GM19023 (cell line): ENCODE measurements around the gene WDR46.

Experiments
- ATAC-seq: cut with Tn5 transposase; IDR thresholded peaks from one replicate; pipeline ENCODE4 v1.9.1; 2021; ENCODE audit warnings: mild to moderate bottlenecking, moderate library complexity; ENCODE audit not compliant: unreplicated experiment

WDR46 gene

GRCh38 chr6:33314515-33314942 lies 25.5 kb upstream of the WDR46 start:
- ATAC-seq: no peak

GRCh38 chr6:33313709-33314514 lies 24.9 kb upstream of the WDR46 start, which contains the start of gene TAPBP:
TSS of gene TAPBP (minus strand) at chr6:33314078. CDS start at chr6:33314041, 37 bp downstream.
- ATAC-seq: no peak

GRCh38 chr6:33313105-33313708 lies 24.2 kb upstream of the WDR46 start:
- no peak for ATAC-seq

GRCh38 chr6:33312361-33313104 lies 23.5 kb upstream of the WDR46 start:
- ATAC-seq: no peak

- no peak for ATAC-seq
Observed at GRCh38 chr6:33306356-33306755, 17.3 kb upstream of the WDR46 start.

- ATAC-seq: no peak
Observed at GRCh38 chr6:33305052-33305451, 16.0 kb upstream of the WDR46 start.

- no peak for ATAC-seq
Observed at GRCh38 chr6:33304216-33304615, 15.2 kb upstream of the WDR46 start.

GRCh38 chr6:33301877-33302276 lies 12.8 kb upstream of the WDR46 start:
- no peak for ATAC-seq

GRCh38 chr6:33299237-33299944 lies 10.4 kb upstream of the WDR46 start:
- peak; percentile 71 for ATAC-seq

GRCh38 chr6:33298773-33299236 lies 9.8 kb upstream of the WDR46 start, which contains the start of gene RGL2:
TSS of gene RGL2 (minus strand) at chr6:33298942. CDS start at chr6:33298610, 332 bp downstream.
- peak; percentile 27 for ATAC-seq

GRCh38 chr6:33297956-33298772 lies 9.1 kb upstream of the WDR46 start:
- peak; percentile 21 for ATAC-seq

GRCh38 chr6:33297406-33297955 lies 8.4 kb upstream of the WDR46 start:
- no peak for ATAC-seq

- ATAC-seq: no peak
Observed at GRCh38 chr6:33296797-33297405, 7.9 kb upstream of the WDR46 start.

- no peak for ATAC-seq
Observed at GRCh38 chr6:33295621-33296369, 6.8 kb upstream of the WDR46 start.

GRCh38 chr6:33294086-33294823 lies 5.2 kb upstream of the WDR46 start:
- ATAC-seq: no peak

GRCh38 chr6:33292996-33293682 lies 4.1 kb upstream of the WDR46 start:
- ATAC-seq: no peak

GRCh38 chr6:33290459-33290858 lies 1.4 kb upstream of the WDR46 start:
- no peak for ATAC-seq
